ENCODE data around the gene TXNRD2. TPM values are rescaled to one million over a fixed set of nuclear protein-coding genes. Genes with fewer than 3 reads are reported as not detected.

TXNRD2 gene
- total RNA-seq, 4 donors from 2014 or later: 12.1 to 28.9 (median 21.6) TPM

- Histone ChIP-seq H3K4me3 (peak overlapping the region; percentile 55 to 95 (median 68)), H3K4me1 (peaks cover 7 to 20% (median 14%) of the 10 kb centered on the region in 4 donors), H3K27ac (peak overlapping the region; percentile 74 to 93 (median 86)), H3K36me3 (no peaks in the 10 kb centered on the region), H3K9me3 (no peaks in the 10 kb centered on the region), H3K27me3 (no peaks in the 10 kb centered on the region)
- intact Hi-C loops (cut with DNase I; ENCODE audit: low total_unique reads): no loop called here
- TF ChIP-seq POLR2AphosphoS5 (IDR thresholded peaks at IDR 0.05) (peak; percentile 73 to 79 (median 75)), EP300 (IDR thresholded peaks at IDR 0.05; ENCODE audit: low read depth) (no peak), POLR2A (IDR thresholded peaks at IDR 0.05) (peak; percentile 56)
- in situ Hi-C loops (cut with MboI; ENCODE audit: low pct_ligation_motif_present in 1 of 4, low pct_unique_long_range_greater_than_20kb in 1 of 4, low sequenced_read_pairs in 3 of 4): no loop called here
- peak; percentile 83 for DNase-seq
- WGBS, 2 donors (ENCODE audit: low coverage in 1 of 2): 4% methylated on average over 42 of the region's 76 CpGs; no CpG with 5 or more reads in 1 of the 2 donors
Observed at GRCh38 chr22:19986410-19987341, 45.1 kb upstream of the TXNRD2 start.

- peak overlapping the region; percentile 55 to 95 (median 68) for H3K4me3 ChIP-seq
- H3K36me3 ChIP-seq: no peaks in the 10 kb centered on the region
- intact Hi-C loops (cut with DNase I; ENCODE audit: low total_unique reads) (no loop called here), in situ Hi-C loops (cut with MboI; ENCODE audit: low pct_ligation_motif_present in 1 of 4, low pct_unique_long_range_greater_than_20kb in 1 of 4, low sequenced_read_pairs in 3 of 4) (no loop called here)
- DNase-seq: no peak
- no peaks in the 10 kb centered on the region for H3K27me3 ChIP-seq
- no peaks in the 10 kb centered on the region for H3K9me3 ChIP-seq
- peak overlapping the region in 3 of 4 donors; percentile 83 to 93 (median 89) for H3K27ac ChIP-seq
- TF ChIP-seq EP300 (IDR thresholded peaks at IDR 0.05; ENCODE audit: low read depth): no peak
- no peak for TF ChIP-seq POLR2A (IDR thresholded peaks at IDR 0.05)
- no peak for TF ChIP-seq CTCF (IDR thresholded peaks at IDR 0.05)
- TF ChIP-seq POLR2AphosphoS5 (IDR thresholded peaks at IDR 0.05): no peak
- H3K4me1 ChIP-seq: peaks cover 7 to 20% (median 14%) of the 10 kb centered on the region in 4 donors
- 100% methylated on average over 1 of the region's 2 CpGs; no CpG with 5 or more reads in 1 of the 2 donors for WGBS, 2 donors (ENCODE audit: low coverage in 1 of 2)
Observed at GRCh38 chr22:19986011-19986409, 44.4 kb upstream of the TXNRD2 start.

- peak overlapping the region in 2 of 4 donors; percentile 10 to 42 for H3K27ac ChIP-seq
- H3K27me3 ChIP-seq: no peaks in the 10 kb centered on the region
- in situ Hi-C loops (cut with MboI; ENCODE audit: low pct_ligation_motif_present in 1 of 4, low pct_unique_long_range_greater_than_20kb in 1 of 4, low sequenced_read_pairs in 3 of 4) (no loop called here), intact Hi-C loops (cut with DNase I; ENCODE audit: low total_unique reads) (no loop called here)
- 78% methylated on average over 11 of the region's 11 CpGs; no CpG with 5 or more reads in 1 of the 2 donors for WGBS, 2 donors (ENCODE audit: low coverage in 1 of 2)
- no peak overlapping the region for H3K4me3 ChIP-seq
- H3K9me3 ChIP-seq: no peaks in the 10 kb centered on the region
- TF ChIP-seq POLR2AphosphoS5 (IDR thresholded peaks at IDR 0.05) (no peak), EP300 (IDR thresholded peaks at IDR 0.05; ENCODE audit: low read depth) (no peak), POLR2A (IDR thresholded peaks at IDR 0.05) (no peak), CTCF (IDR thresholded peaks at IDR 0.05) (no peak)
- peaks cover 7 to 20% (median 14%) of the 10 kb centered on the region in 4 donors for H3K4me1 ChIP-seq
- no peaks in the 10 kb centered on the region for H3K36me3 ChIP-seq
- DNase-seq: no peak
Observed at GRCh38 chr22:19984851-19985811, 43.5 kb upstream of the TXNRD2 start.

- Histone ChIP-seq H3K9me3 (no peaks in the 10 kb centered on the region), H3K4me3 (no peak overlapping the region), H3K36me3 (no peaks in the 10 kb centered on the region), H3K27ac (peak overlapping the region in 3 of 4 donors; percentile 19 to 42 (median 41)), H3K27me3 (no peaks in the 10 kb centered on the region), H3K4me1 (peaks cover 7 to 20% (median 14%) of the 10 kb centered on the region in 4 donors)
- intact Hi-C loops (cut with DNase I; ENCODE audit: low total_unique reads) (no loop called here), in situ Hi-C loops (cut with MboI; ENCODE audit: low pct_ligation_motif_present in 1 of 4, low pct_unique_long_range_greater_than_20kb in 1 of 4, low sequenced_read_pairs in 3 of 4) (no loop called here)
- 75% methylated on average over 19 of the region's 19 CpGs; no CpG with 5 or more reads in 1 of the 2 donors for WGBS, 2 donors (ENCODE audit: low coverage in 1 of 2)
- TF ChIP-seq EP300 (IDR thresholded peaks at IDR 0.05; ENCODE audit: low read depth): no peak
- peak in 1 of 3 donors; percentile 19 for TF ChIP-seq POLR2AphosphoS5 (IDR thresholded peaks at IDR 0.05)
- DNase-seq: no peak
Observed at GRCh38 chr22:19984201-19984753, 42.7 kb upstream of the TXNRD2 start.
